ENCODE measurements around the gene SLFNL1. TPM values are rescaled to one million over a fixed set of nuclear protein-coding genes. Genes with fewer than 3 reads are reported as not detected.

The SLFNL1 gene
- total RNA-seq, 2 donors from 2014 or later: 0.15 TPM; not detected in 1

GRCh38 chr1:41022424-41022823, 899 bp upstream of the SLFNL1 start:
- H3K9ac ChIP-seq (ENCODE audit: extremely low read depth, low read length, poor library complexity, severe bottlenecking): no peak overlapping the region
- H3K36me3 ChIP-seq (ENCODE audit: control insufficient read depth, insufficient read depth, low read length): peaks cover 10% of the 10 kb centered on the region
- H3K9me3 ChIP-seq (ENCODE audit: control insufficient read depth, low read length): no peaks in the 10 kb centered on the region
- Mint-ChIP-seq H3K4me3 (no peak overlapping the region), H3K27ac (no peak overlapping the region), H3K27me3 (ENCODE audit: insufficient read depth) (peaks cover 2% of the 10 kb centered on the region), H3K4me1 (no peaks in the 10 kb centered on the region), H3K9me3 (no peaks in the 10 kb centered on the region), H3K36me3 (ENCODE audit: low read depth) (peaks cover 15% of the 10 kb centered on the region)
- WGBS, 2 experiments (ENCODE audit: insufficient coverage in 1 of 2, insufficient read length in 1 of 2): 89 to 96% methylated on average over 6 to 10 of the region's 10 CpGs
- no peak for TF ChIP-seq CTCF (conservative IDR thresholded peaks at IDR 0.05)
- no peak overlapping the region for H3K27ac ChIP-seq (ENCODE audit: low read depth, low read length)
- H3K4me3 ChIP-seq (ENCODE audit: low read length): no peak overlapping the region
- no peaks in the 10 kb centered on the region for H3K4me1 ChIP-seq (ENCODE audit: control insufficient read depth, insufficient read depth, low read length)
- no peaks in the 10 kb centered on the region for H3K27me3 ChIP-seq (ENCODE audit: control insufficient read depth, insufficient read depth, low read length, poor library complexity, severe bottlenecking)
- no peak for DNase-seq

- H3K27me3 Mint-ChIP-seq (ENCODE audit: insufficient read depth): peaks cover 2% of the 10 kb centered on the region
- H3K4me3 Mint-ChIP-seq: no peak overlapping the region
- Histone ChIP-seq H3K27ac (ENCODE audit: low read depth, low read length) (peak overlapping the region; percentile 29), H3K9ac (ENCODE audit: extremely low read depth, low read length, poor library complexity, severe bottlenecking) (no peak overlapping the region), H3K9me3 (ENCODE audit: control insufficient read depth, low read length) (no peaks in the 10 kb centered on the region), H3K4me1 (ENCODE audit: control insufficient read depth, insufficient read depth, low read length) (no peaks in the 10 kb centered on the region), H3K36me3 (ENCODE audit: control insufficient read depth, insufficient read depth, low read length) (peaks cover 10% of the 10 kb centered on the region), H3K27me3 (ENCODE audit: control insufficient read depth, insufficient read depth, low read length, poor library complexity, severe bottlenecking) (no peaks in the 10 kb centered on the region), H3K4me3 (ENCODE audit: low read length) (no peak overlapping the region)
- no peak overlapping the region for H3K27ac Mint-ChIP-seq
- H3K4me1 Mint-ChIP-seq: no peaks in the 10 kb centered on the region
- DNase-seq: no peak
- no peaks in the 10 kb centered on the region for H3K9me3 Mint-ChIP-seq
- no peak for TF ChIP-seq CTCF (conservative IDR thresholded peaks at IDR 0.05)
- H3K36me3 Mint-ChIP-seq (ENCODE audit: low read depth): peaks cover 22% of the 10 kb centered on the region
- whole genome bisulfite sequencing, 2 experiments (ENCODE audit: insufficient coverage in 1 of 2, insufficient read length in 1 of 2): 84 to 100% methylated on average over 1 to 3 of the region's 3 CpGs
These were observed 871 bp downstream of the SLFNL1 start for GRCh38 chr1:41020654-41021053.

GRCh38 chr1:41020109-41020576, 1.4 kb downstream of the SLFNL1 start:
- no peak for TF ChIP-seq CTCF (conservative IDR thresholded peaks at IDR 0.05)
- Histone ChIP-seq H3K4me3 (ENCODE audit: low read length) (no peak overlapping the region), H3K9me3 (ENCODE audit: control insufficient read depth, low read length) (no peaks in the 10 kb centered on the region), H3K9ac (ENCODE audit: extremely low read depth, low read length, poor library complexity, severe bottlenecking) (no peak overlapping the region), H3K27ac (ENCODE audit: low read depth, low read length) (no peak overlapping the region), H3K4me1 (ENCODE audit: control insufficient read depth, insufficient read depth, low read length) (no peaks in the 10 kb centered on the region), H3K36me3 (ENCODE audit: control insufficient read depth, insufficient read depth, low read length) (peaks cover 13% of the 10 kb centered on the region), H3K27me3 (ENCODE audit: control insufficient read depth, insufficient read depth, low read length, poor library complexity, severe bottlenecking) (no peaks in the 10 kb centered on the region)
- H3K4me3 Mint-ChIP-seq: no peak overlapping the region
- no peak for DNase-seq
- WGBS, 2 experiments (ENCODE audit: insufficient coverage in 1 of 2, insufficient read length in 1 of 2): 93 to 96% methylated on average over 6 to 17 of the region's 17 CpGs
- no peaks in the 10 kb centered on the region for H3K9me3 Mint-ChIP-seq
- peaks cover 2% of the 10 kb centered on the region for H3K27me3 Mint-ChIP-seq (ENCODE audit: insufficient read depth)
- H3K27ac Mint-ChIP-seq: no peak overlapping the region
- H3K4me1 Mint-ChIP-seq: no peaks in the 10 kb centered on the region
- H3K36me3 Mint-ChIP-seq (ENCODE audit: low read depth): peaks cover 22% of the 10 kb centered on the region
